GM12864 (cell line): Measurements from ENCODE around the gene CLSTN3.

Source experiments
- DNase-seq: peaks from one replicate; pipeline ENCODE4 v3.0.0-alpha.2; 2011; ENCODE audit warnings: low read depth
- H3K4me3 ChIP-seq: 2 replicates; pipeline ENCODE4 v1.5.1; 2011; ENCODE audit warnings: mild to moderate bottlenecking, low read depth, low read length, control low read depth
- TF ChIP-seq, protein P1 (sequence below): IDR thresholded peaks from 2 replicates; pipeline ENCODE4 v1.5.1; 2011; ENCODE audit warnings: low read depth, mild to moderate bottlenecking, moderate library complexity, low read length, control low read depth, inconsistent platforms; ENCODE audit errors: missing control alignments

Gene CLSTN3

DNA sequence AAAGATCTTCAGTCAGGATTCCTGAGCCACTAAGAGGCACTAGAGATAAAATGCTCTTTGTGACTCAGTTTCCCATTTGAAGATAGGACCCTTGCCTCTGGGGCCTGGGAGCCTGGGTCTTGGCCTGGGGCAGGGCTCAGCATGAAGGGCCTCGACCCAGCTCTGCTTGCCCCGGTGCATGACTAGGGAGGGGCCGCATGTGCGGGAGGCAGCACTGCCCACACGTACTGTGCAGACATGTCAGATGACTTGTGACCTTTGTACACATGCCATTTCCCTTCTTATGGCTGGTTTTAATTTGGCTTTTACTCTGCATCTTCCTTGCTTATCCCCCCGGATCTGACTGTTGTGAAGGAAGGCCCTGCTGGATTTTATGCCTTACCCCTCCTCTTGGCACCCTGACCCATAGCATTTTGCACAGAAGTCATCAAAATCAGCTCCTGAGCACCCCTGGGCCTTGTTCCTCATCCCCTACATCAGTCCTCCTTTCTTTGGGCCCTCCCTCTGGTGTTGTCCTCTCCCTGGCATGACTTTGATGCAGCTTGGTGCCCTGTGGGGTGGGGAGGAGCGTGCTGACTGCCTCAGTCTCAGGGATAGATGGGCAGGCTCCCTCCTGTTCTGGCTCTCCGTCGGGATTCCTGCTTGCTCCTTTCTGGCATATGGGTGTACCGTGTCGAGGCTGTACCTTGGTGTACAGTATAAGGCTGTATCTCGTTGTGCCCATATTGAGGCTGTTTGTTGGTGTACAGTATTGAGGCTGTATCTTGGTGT, 4.4 kb downstream of the CLSTN3 start:
- DNase-seq, result no peak
- no peak overlapping the region for H3K4me3 ChIP-seq
- TF ChIP-seq, protein P1, sequence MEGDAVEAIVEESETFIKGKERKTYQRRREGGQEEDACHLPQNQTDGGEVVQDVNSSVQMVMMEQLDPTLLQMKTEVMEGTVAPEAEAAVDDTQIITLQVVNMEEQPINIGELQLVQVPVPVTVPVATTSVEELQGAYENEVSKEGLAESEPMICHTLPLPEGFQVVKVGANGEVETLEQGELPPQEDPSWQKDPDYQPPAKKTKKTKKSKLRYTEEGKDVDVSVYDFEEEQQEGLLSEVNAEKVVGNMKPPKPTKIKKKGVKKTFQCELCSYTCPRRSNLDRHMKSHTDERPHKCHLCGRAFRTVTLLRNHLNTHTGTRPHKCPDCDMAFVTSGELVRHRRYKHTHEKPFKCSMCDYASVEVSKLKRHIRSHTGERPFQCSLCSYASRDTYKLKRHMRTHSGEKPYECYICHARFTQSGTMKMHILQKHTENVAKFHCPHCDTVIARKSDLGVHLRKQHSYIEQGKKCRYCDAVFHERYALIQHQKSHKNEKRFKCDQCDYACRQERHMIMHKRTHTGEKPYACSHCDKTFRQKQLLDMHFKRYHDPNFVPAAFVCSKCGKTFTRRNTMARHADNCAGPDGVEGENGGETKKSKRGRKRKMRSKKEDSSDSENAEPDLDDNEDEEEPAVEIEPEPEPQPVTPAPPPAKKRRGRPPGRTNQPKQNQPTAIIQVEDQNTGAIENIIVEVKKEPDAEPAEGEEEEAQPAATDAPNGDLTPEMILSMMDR, result no peak

DNA sequence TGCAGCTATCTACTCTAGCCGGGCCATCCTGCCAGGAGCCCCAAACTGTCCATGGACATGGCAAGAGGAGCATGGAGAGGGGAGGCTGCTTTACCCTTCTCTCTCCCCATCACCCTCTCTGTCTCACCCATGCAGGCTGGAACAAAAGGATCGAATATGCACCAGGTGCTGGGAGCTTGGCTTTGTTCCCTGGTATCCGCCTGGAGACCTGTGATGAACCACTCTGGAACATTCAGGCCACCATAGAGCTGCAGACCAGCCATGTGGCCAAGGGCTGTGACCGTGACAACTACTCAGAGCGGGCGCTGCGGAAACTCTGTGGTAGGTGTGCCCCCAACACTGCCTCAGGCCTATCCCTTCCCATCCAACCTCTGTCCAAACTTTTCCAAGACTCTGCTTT, 5.9 kb downstream of the CLSTN3 start:
- no peak for DNase-seq
- no peak overlapping the region for H3K4me3 ChIP-seq
- TF ChIP-seq, protein P1, result no peak

DNA sequence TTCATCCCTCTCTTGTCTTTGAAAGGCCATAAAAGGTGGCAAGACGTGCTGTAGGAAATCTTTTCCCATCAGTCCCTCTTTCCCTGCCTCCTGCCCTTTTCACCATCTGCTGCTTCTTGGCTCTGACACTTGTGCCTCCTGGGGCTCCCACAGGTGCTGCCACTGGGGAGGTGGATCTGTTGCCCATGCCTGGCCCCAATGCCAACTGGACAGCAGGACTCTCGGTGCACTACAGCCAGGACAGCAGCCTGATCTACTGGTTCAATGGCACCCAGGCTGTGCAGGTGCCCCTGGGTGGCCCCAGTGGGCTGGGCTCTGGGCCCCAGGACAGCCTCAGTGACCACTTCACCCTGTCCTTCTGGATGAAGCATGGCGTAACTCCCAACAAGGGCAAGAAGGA, 6.5 kb downstream of the CLSTN3 start:
- DNase-seq, result no peak
- TF ChIP-seq, protein P1, result no peak
- H3K4me3 ChIP-seq, result no peak overlapping the region

DNA sequence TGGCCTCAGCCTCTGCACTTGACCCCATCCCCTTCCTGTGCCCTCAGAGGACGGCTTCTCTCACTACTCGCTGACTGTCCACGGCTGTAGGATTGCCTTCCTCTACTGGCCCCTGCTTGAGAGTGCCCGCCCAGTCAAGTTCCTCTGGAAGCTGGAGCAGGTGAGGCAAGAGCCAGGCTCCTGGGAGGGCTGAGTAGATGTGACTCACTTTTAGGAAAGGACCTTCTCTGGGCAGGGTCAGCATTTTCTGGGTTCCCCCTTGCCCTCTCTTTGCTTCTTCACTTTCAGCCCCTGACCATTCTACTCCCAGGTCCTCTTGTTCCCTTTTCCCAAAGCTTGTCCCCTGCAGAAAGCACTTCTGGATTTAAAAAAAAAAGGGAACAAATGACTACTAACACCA, 7.7 kb downstream of the CLSTN3 start:
- H3K4me3 ChIP-seq, result no peak overlapping the region
- DNase-seq, result no peak
- TF ChIP-seq, protein P1, result no peak

DNA sequence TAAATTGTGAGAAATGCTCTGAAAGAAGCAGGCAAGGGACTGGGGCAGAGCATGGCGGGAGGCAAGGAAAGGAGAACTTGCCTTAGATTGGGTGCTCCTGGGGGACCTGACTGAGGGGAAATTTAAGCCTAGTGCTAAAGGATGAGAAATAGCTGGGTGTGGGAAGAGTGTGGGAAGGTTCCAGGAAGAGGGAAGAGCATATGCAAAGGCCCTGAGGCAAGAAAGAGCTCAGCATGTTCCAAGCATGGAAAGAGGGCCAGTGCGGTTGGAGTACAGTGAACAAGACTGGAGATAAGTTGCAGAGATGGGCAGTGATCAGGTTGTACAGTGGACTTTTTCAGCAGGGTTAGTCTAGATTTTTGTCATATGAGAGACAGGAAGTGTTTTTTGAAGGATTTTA, 9.0 kb downstream of the CLSTN3 start:
- TF ChIP-seq, protein P1, result no peak
- H3K4me3 ChIP-seq, result no peak overlapping the region
- DNase-seq, result no peak

DNA sequence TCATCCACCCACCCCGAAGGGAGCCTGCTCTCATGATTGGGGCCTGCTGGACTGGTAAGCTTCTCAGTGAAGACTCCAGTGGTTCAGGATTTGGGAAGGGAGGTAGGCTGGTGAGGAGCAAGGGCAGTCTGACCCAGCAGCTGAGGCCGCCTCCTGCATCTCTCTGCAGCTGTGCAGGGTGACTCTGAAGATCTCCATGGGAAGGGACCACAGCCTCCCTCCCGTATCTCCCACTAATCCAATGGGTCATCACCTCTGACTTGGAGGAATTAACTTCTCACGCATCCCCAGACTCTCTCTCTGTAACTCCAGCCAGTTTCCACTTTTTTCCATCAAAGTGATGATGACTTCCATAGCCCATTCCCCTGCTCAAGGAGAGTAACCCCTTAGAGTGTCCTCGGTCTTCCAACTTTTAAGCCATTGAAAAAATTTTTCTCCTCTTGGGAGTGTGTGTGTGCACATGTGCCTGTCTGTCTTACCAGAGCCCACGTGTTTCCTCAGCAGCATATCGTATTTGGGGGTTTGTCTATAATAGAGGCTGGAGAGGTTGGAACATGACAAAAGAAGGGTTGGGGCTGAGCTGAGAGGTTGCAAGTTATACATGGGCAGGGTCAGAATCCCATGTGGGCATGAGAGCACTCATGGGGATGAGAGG, 11.3 kb downstream of the CLSTN3 start:
- no peak for DNase-seq
- H3K4me3 ChIP-seq, result no peak overlapping the region
- TF ChIP-seq, protein P1, result no peak

DNA sequence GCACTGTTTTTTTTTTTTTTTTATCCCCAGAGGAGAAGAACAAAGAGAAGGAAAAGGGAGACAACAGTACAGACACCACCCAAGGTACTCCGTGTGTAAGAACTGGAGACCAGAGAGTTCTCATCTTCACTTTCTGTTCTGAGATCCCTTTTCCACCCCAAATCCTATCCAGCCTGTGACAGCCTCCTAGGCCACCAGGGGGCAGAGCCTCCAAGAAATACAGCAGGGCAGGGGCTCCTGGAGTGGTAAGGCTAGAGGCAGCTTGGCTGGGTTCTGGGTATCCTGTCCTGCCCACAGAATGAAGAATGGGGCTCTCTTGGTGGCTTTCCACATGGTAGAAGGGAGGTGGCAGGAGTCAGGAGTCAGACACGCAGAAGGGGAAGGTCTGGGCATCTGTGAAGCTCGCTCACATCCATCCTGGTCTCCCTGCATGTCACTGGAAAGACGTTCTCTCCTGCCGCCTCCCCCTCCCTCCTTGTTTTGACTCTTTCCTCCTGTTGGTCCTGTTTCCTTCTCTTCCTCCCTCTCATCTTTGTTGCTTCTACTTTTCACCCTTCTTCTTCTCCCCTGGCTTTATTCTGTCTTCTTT, 12.0 kb downstream of the CLSTN3 start:
- H3K4me3 ChIP-seq, result no peak overlapping the region
- TF ChIP-seq, protein P1, result peak; percentile 72
- no peak for DNase-seq
